Activated naive CD4-positive, alpha-beta T cell treated with anti-CD3 and anti-CD28 coated beads, Interleukin-2, amount 50 U/mL, for 72 hours (primary cell): Measurements from ENCODE around the gene OR52I1. TPM values are rescaled to one million over a fixed set of nuclear protein-coding genes. Genes with fewer than 3 reads are reported as not detected.

Experiments used
- ATAC-seq, 2 donors: fragments of 150-1000 bp; cut with Tn5 transposase; 2 replicates each; pipeline ENCODE4 v1.10.0; 2021; ENCODE audit warnings: mild to moderate bottlenecking in 2 of 2, moderate library complexity in 2 of 2
- DNase-seq, 2 donors: peaks; one replicate each; pipeline ENCODE4 v3.0.0; 2021 to 2022; ENCODE audit warnings: low spot score in 2 of 2
- H3K27ac Mint-ChIP-seq, 2 donors: one replicate each; pipeline ENCODE4 v1.8.0; 2022; ENCODE audit warnings: mild to moderate bottlenecking in 2 of 2, mixed read lengths in 2 of 2
- H3K36me3 Mint-ChIP-seq, 2 donors: one replicate each; pipeline ENCODE4 v1.8.0; 2022; ENCODE audit warnings: mixed read lengths in 2 of 2
- H3K9me3 Mint-ChIP-seq, 2 donors: one replicate each; pipeline ENCODE4 v1.8.0; 2022; ENCODE audit warnings: mixed read lengths in 2 of 2
- total RNA-seq, 2 donors: library from RNA; stranded (reverse); gene quantifications; one replicate each; pipeline ENCODE4 v1.2.3, GENCODE V29; 2022

The OR52I1 gene
- total RNA-seq, 2 donors from 2014 or later, result not detected

DNA sequence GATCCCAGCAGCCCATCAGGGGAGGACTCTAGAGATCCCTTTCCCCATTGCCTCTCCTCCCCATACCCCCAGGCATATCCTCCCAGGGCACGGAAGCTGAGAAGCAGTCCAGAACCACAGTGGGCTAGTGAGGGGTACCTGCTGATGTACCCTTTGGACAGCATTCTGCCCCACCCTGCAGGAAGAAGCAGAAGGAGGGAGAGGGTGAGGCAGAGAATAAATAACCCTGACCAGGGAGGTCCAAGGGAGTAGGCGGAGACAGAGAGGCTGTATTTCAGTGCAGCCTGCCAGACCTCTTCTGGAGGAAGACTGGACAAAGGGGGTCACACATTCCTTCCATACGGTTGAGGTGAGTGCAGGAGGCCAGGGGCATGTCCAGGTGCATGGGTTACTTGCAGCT is 49.8 kb downstream of the OR52I1 start, which contains the start of gene OR51E1:
TSS of gene OR51E1 (plus strand) at position 301 of the 400 bp plus-strand sequence. CDS start 8,545 bp downstream, outside the sequence.
- no peak within 1 kb of the TSS for H3K27ac Mint-ChIP-seq
- no peaks in the 10 kb centered on the region for H3K36me3 Mint-ChIP-seq
- no peaks in the 10 kb centered on the region for H3K9me3 Mint-ChIP-seq
- ATAC-seq (no peak), DNase-seq (no peak)

DNA sequence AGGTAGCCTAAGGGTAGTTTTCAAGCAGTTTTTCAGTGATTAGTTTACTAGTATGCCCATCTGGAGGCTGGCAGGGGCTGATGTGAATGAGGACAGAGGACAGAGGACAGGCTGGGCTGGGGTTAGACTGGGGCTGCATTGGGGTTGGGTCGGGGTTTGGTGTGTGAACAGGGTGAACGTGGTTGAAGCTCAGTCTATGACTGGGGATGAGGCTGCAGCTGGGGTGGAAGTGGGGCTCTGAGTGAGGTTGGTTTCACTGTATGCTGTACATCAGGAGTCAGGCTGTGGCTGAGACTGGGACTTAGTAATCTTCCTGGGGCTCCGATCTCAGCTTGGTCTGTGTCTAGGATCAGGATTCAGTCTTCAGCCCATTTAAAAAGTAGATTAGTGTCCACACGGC is 50.4 kb downstream of the OR52I1 start:
- no peak for DNase-seq
- no peaks in the 10 kb centered on the region for H3K9me3 Mint-ChIP-seq
- H3K27ac Mint-ChIP-seq, result no peak overlapping the region
- H3K36me3 Mint-ChIP-seq, result no peaks in the 10 kb centered on the region
- ATAC-seq, result no peak

Other genes starting within 250 kb of the OR52I1 start
- not detected for gene OR52B4, start 225.7 kb upstream of the OR52I1 start, total RNA-seq
- 10 to 100 TPM; 16.3 to 46.9 TPM for gene TRIM21, start 200.3 kb upstream of the OR52I1 start, total RNA-seq
- not detected for gene OR52K2, start 144.7 kb upstream of the OR52I1 start, total RNA-seq
- gene OR52K1, start 111.4 kb upstream of the OR52I1 start, total RNA-seq, result under 1 TPM; 0.20 to 0.33 TPM
- not detected for gene OR52M1, start 48.8 kb upstream of the OR52I1 start, total RNA-seq
- gene OR52I2, start 12.3 kb upstream of the OR52I1 start, total RNA-seq, result not detected
- gene TRIM68, start 14.2 kb downstream of the OR52I1 start, total RNA-seq, result 10 to 100 TPM in 1 of 2 donors, 1 to 10 TPM in 1; 6.2 to 15.2 TPM
- not detected for gene OR51D1, start 43.4 kb downstream of the OR52I1 start, total RNA-seq
- not detected for gene OR51E1, start 49.9 kb downstream of the OR52I1 start, total RNA-seq
- not detected for gene OR51E2, start 103.8 kb downstream of the OR52I1 start, total RNA-seq
- not detected for gene MMP26, start 110.7 kb downstream of the OR52I1 start, total RNA-seq
- not detected for gene OR51F1, start 175.9 kb downstream of the OR52I1 start, total RNA-seq
- gene OR52R1, start 210.3 kb downstream of the OR52I1 start, total RNA-seq, result not detected
- gene OR51F2, start 227.3 kb downstream of the OR52I1 start, total RNA-seq, result not detected